Stimulated activated CD4-positive, alpha-beta T cell treated with anti-CD3 and anti-CD28 coated beads, Interleukin-15, amount 100 ng/mL, for 1 hour (primary cell): ENCODE measurements around the gene BRINP3.
"Not testable (repeated sequence)": the region's sequence is repeated elsewhere in the genome, so short reads cannot be mapped to it uniquely, and the experiment has no call there.

Experiments used
- DNase-seq, 2 donors: peaks; one replicate each; pipeline ENCODE4 v3.0.0-alpha.2; 2020; ENCODE audit warnings: low read depth in 1 of 2, low spot score in 1 of 2

BRINP3 gene

GRCh38 chr1:190477762-190478148, at the start of gene BRINP3:
TSS of gene BRINP3 (minus strand) at chr1:190477864.
- no peak for DNase-seq

- DNase-seq = no peak
Observed at GRCh38 chr1:190511554-190511953, 33.9 kb upstream of the BRINP3 start.

- no peak for DNase-seq
Observed at GRCh38 chr1:190507357-190507756, 29.7 kb upstream of the BRINP3 start.

- DNase-seq = not testable (repeated sequence)
Observed at GRCh38 chr1:190504539-190504938, 26.9 kb upstream of the BRINP3 start.

- no peak for DNase-seq
Observed at GRCh38 chr1:190497565-190497964, 19.9 kb upstream of the BRINP3 start.

GRCh38 chr1:190494451-190494850, 16.8 kb upstream of the BRINP3 start:
- no peak for DNase-seq

- no peak for DNase-seq
Observed at GRCh38 chr1:190491404-190491803, 13.7 kb upstream of the BRINP3 start.

GRCh38 chr1:190484045-190484444, 6.4 kb upstream of the BRINP3 start:
- no peak for DNase-seq

GRCh38 chr1:190480231-190480630, 2.6 kb upstream of the BRINP3 start:
- no peak for DNase-seq

- no peak for DNase-seq
Observed at GRCh38 chr1:190479516-190479915, 1.9 kb upstream of the BRINP3 start.

- DNase-seq = no peak
Observed at GRCh38 chr1:190479050-190479397, 1.4 kb upstream of the BRINP3 start.

- no peak for DNase-seq
Observed at GRCh38 chr1:190478149-190479049, 735 bp upstream of the BRINP3 start.

GRCh38 chr1:190476806-190477205, 858 bp downstream of the BRINP3 start:
- no peak for DNase-seq

- DNase-seq = no peak
Observed at GRCh38 chr1:190476321-190476720, 1.3 kb downstream of the BRINP3 start.

- no peak for DNase-seq
Observed at GRCh38 chr1:190475421-190476141, 2.1 kb downstream of the BRINP3 start.

- no peak for DNase-seq
Observed at GRCh38 chr1:190474650-190475211, 2.9 kb downstream of the BRINP3 start.

- no peak for DNase-seq
Observed at GRCh38 chr1:190474010-190474409, 3.7 kb downstream of the BRINP3 start.

- no peak for DNase-seq
Observed at GRCh38 chr1:190472494-190472893, 5.2 kb downstream of the BRINP3 start.

GRCh38 chr1:190472042-190472441, 5.6 kb downstream of the BRINP3 start:
- no peak for DNase-seq

- DNase-seq = no peak
Observed at GRCh38 chr1:190464690-190465089, 13.0 kb downstream of the BRINP3 start.

GRCh38 chr1:190456129-190456528, 21.5 kb downstream of the BRINP3 start:
- no peak for DNase-seq

GRCh38 chr1:190455631-190456030, 22.0 kb downstream of the BRINP3 start:
- no peak for DNase-seq
